ENCODE results near the gene FSTL3. TPM values are rescaled to one million over a fixed set of nuclear protein-coding genes. Genes with fewer than 3 reads are reported as not detected.

Gene FSTL3
- total and polyA plus RNA-seq, 10 of the 15 experiments (the other 5 are each of a cell fraction or from before 2014, with no cell fraction given) = 0.42 to 13.5 (median 3.6) TPM

DNA sequence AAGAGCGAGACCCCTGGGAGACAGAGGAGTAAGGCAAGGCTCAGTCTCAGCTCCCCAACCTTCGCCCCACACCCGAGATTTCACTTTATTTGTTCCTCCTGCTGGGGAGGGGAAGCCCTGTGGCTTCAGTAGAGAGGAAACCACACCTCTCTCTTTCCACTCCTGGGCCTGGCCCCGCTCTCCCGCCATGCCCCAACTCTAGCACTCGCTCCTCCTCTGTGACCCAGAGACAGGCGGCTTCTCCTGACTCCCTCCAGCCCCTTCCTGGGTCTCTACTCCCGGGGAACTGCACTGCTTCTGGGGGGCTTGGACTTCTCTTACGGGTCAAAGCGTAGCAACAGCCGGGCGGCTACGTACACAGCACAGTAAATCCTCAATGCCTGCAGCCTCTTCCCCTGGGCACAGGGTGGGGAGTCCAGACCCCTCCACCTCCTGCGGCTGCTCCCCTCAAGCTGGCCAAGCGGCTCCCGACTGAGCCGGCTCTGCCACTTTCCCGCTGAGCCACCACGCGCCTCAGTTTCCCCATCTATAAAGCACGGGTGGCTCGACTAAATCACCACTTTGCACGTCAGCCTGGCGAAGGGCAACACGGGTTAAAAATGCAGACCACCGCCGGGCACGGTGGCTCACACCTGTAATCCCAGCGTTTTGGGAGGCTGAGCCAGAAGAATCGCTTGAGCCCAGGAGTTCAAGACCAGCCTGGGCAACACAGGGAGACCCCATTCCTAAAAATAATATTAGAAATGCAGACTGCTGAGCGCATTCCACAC is 14.6 kb upstream of the FSTL3 start (continued):
- TF ChIP-seq, protein P1, sequence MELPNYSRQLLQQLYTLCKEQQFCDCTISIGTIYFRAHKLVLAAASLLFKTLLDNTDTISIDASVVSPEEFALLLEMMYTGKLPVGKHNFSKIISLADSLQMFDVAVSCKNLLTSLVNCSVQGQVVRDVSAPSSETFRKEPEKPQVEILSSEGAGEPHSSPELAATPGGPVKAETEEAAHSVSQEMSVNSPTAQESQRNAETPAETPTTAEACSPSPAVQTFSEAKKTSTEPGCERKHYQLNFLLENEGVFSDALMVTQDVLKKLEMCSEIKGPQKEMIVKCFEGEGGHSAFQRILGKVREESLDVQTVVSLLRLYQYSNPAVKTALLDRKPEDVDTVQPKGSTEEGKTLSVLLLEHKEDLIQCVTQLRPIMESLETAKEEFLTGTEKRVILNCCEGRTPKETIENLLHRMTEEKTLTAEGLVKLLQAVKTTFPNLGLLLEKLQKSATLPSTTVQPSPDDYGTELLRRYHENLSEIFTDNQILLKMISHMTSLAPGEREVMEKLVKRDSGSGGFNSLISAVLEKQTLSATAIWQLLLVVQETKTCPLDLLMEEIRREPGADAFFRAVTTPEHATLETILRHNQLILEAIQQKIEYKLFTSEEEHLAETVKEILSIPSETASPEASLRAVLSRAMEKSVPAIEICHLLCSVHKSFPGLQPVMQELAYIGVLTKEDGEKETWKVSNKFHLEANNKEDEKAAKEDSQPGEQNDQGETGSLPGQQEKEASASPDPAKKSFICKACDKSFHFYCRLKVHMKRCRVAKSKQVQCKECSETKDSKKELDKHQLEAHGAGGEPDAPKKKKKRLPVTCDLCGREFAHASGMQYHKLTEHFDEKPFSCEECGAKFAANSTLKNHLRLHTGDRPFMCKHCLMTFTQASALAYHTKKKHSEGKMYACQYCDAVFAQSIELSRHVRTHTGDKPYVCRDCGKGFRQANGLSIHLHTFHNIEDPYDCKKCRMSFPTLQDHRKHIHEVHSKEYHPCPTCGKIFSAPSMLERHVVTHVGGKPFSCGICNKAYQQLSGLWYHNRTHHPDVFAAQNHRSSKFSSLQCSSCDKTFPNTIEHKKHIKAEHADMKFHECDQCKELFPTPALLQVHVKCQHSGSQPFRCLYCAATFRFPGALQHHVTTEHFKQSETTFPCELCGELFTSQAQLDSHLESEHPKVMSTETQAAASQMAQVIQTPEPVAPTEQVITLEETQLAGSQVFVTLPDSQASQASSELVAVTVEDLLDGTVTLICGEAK (IDR thresholded peaks at IDR 0.05; ENCODE audit: borderline replicate concordance) = no peak
- TF ChIP-seq JUND (IDR thresholded peaks at IDR 0.05; ENCODE audit: low read depth, low read length) (no peak), YBX1 (IDR thresholded peaks at IDR 0.05) (no peak), MYC (IDR thresholded peaks at IDR 0.05; ENCODE audit: insufficient read depth, insufficient read length, insufficient replicate concordance, low read length, severe bottlenecking) (no peak), SUZ12 (IDR thresholded peaks at IDR 0.05; ENCODE audit: unreplicated experiment) (no peak), FOXK2 (IDR thresholded peaks at IDR 0.05) (no peak), SRF (IDR thresholded peaks at IDR 0.05; ENCODE audit: low read depth in 2 of 2, low read length in 2 of 2) (no peak), FOXM1 (IDR thresholded peaks at IDR 0.05; ENCODE audit: low read depth, low read length) (no peak), GABPA (IDR thresholded peaks at IDR 0.05; ENCODE audit: low read depth) (no peak), ZNF24 (IDR thresholded peaks at IDR 0.05) (no peak), STAT1 (conservative IDR thresholded peaks at IDR 0.05) (no peak), SMAD1 (IDR thresholded peaks at IDR 0.05; ENCODE audit: low read depth, partially characterized antibody) (no peak), POU2F2 (IDR thresholded peaks at IDR 0.05; ENCODE audit: borderline replicate concordance, low read depth, low read length) (no peak), BRCA1 (IDR thresholded peaks at IDR 0.05; ENCODE audit: low read depth, low read length) (no peak), HDAC6 (IDR thresholded peaks at IDR 0.05; ENCODE audit: unreplicated experiment) (no peak), POLR2A (IDR thresholded peaks at IDR 0.05; ENCODE audit: low read depth, low read length) (peak; percentile 38; the same call in 1 of the 2 replicates), CBX3 (IDR thresholded peaks at IDR 0.05; ENCODE audit: borderline replicate concordance, low read depth) (no peak)
- TF ChIP-seq, protein P2, sequence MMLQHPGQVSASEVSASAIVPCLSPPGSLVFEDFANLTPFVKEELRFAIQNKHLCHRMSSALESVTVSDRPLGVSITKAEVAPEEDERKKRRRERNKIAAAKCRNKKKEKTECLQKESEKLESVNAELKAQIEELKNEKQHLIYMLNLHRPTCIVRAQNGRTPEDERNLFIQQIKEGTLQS (IDR thresholded peaks at IDR 0.05; ENCODE audit: borderline replicate concordance, extremely low read depth, low read depth, low read length) = no peak
- TF ChIP-seq, protein P3, sequence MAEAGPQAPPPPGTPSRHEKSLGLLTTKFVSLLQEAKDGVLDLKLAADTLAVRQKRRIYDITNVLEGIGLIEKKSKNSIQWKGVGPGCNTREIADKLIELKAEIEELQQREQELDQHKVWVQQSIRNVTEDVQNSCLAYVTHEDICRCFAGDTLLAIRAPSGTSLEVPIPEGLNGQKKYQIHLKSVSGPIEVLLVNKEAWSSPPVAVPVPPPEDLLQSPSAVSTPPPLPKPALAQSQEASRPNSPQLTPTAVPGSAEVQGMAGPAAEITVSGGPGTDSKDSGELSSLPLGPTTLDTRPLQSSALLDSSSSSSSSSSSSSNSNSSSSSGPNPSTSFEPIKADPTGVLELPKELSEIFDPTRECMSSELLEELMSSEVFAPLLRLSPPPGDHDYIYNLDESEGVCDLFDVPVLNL (IDR thresholded peaks at IDR 0.05; ENCODE audit: low read depth, low read length) = no peak
- TF ChIP-seq, protein P4, sequence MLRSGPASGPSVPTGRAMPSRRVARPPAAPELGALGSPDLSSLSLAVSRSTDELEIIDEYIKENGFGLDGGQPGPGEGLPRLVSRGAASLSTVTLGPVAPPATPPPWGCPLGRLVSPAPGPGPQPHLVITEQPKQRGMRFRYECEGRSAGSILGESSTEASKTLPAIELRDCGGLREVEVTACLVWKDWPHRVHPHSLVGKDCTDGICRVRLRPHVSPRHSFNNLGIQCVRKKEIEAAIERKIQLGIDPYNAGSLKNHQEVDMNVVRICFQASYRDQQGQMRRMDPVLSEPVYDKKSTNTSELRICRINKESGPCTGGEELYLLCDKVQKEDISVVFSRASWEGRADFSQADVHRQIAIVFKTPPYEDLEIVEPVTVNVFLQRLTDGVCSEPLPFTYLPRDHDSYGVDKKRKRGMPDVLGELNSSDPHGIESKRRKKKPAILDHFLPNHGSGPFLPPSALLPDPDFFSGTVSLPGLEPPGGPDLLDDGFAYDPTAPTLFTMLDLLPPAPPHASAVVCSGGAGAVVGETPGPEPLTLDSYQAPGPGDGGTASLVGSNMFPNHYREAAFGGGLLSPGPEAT (IDR thresholded peaks at IDR 0.05; ENCODE audit: low read depth) = peak; percentile 57
- TF ChIP-seq, protein P5, sequence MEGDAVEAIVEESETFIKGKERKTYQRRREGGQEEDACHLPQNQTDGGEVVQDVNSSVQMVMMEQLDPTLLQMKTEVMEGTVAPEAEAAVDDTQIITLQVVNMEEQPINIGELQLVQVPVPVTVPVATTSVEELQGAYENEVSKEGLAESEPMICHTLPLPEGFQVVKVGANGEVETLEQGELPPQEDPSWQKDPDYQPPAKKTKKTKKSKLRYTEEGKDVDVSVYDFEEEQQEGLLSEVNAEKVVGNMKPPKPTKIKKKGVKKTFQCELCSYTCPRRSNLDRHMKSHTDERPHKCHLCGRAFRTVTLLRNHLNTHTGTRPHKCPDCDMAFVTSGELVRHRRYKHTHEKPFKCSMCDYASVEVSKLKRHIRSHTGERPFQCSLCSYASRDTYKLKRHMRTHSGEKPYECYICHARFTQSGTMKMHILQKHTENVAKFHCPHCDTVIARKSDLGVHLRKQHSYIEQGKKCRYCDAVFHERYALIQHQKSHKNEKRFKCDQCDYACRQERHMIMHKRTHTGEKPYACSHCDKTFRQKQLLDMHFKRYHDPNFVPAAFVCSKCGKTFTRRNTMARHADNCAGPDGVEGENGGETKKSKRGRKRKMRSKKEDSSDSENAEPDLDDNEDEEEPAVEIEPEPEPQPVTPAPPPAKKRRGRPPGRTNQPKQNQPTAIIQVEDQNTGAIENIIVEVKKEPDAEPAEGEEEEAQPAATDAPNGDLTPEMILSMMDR (IDR thresholded peaks at IDR 0.05 in 2 of 3, conservative IDR thresholded peaks at IDR 0.05 in 1 of 3; ENCODE audit: control insufficient read depth in 2 of 3, extremely low read depth in 1 of 3, insufficient read depth in 1 of 3, low read depth in 3 of 3, low read length in 3 of 3) = no peak

Measured in GM12878 (cell line).